Activated CD8-positive, alpha-beta memory T cell treated with anti-CD3 and anti-CD28 coated beads, Interleukin-2, amount 10 ng/mL, durations not matched to agents 7 days and 5 days (primary cell): Measurements from ENCODE around the gene LSS. TPM values are rescaled to one million over a fixed set of nuclear protein-coding genes. Genes with fewer than 3 reads are reported as not detected.

Experiments
- total RNA-seq, 2 experiments: library from RNA; stranded (reverse); gene quantifications; one replicate each; pipeline ENCODE4 v1.2.3, GENCODE V29; 2021

Gene LSS
- total RNA-seq, 2 experiments from 2014 or later: 44.9 to 49.5 TPM

Other genes starting within 250 kb of the LSS start
- 1 to 10 TPM in 1 of 2 experiments, under 1 TPM in 1; 0.12 to 5.4 TPM for gene COL6A1, start 247.0 kb downstream of the LSS start, total RNA-seq
- gene COL6A2, start 130.7 kb downstream of the LSS start, total RNA-seq: 10 to 100 TPM in 1 of 2 experiments, 1 to 10 TPM in 1; 5.0 to 17.9 TPM
- gene FTCD, start 73.2 kb downstream of the LSS start, total RNA-seq: not detected
- 1 to 10 TPM; 4.2 to 4.8 TPM for gene SPATC1L, start 44.3 kb downstream of the LSS start, total RNA-seq
- 100 to 1,000 TPM; 134 to 139 TPM for gene MCM3AP, start 56.8 kb upstream of the LSS start, total RNA-seq
- 1 to 10 TPM; 6.9 to 9.1 TPM for gene YBEY, start 57.6 kb upstream of the LSS start, total RNA-seq
- 10 to 100 TPM; 48.4 to 82.1 TPM for gene C21orf58, start 95.1 kb upstream of the LSS start, total RNA-seq
- 100 to 1,000 TPM in 1 of 2 experiments, 10 to 100 TPM in 1; 89.7 to 104 TPM for gene PCNT, start 95.4 kb upstream of the LSS start, total RNA-seq
- 10 to 100 TPM; 43.4 to 70.4 TPM for gene DIP2A, start 230.1 kb upstream of the LSS start, total RNA-seq